SH-SY5Y (cell line): ENCODE results near the gene MYO1C.

Experiments
- GATA2 ChIP-seq: IDR thresholded peaks from 2 replicates; pipeline ENCODE4 v1.6.1; 2011; ENCODE audit warnings: mild to moderate bottlenecking, low read depth, low read length
- GATA3 ChIP-seq: IDR thresholded peaks from 2 replicates; pipeline ENCODE4 v1.6.1; 2011; ENCODE audit warnings: low read depth, mild to moderate bottlenecking, low read length, moderate library complexity

GRCh38 chr17:1473170-1473569 lies 19.3 kb downstream of the MYO1C start:
- TF ChIP-seq GATA2, result no peak
- TF ChIP-seq GATA3, result no peak
